ENCODE data around the gene IL32. TPM values are rescaled to one million over a fixed set of nuclear protein-coding genes. Genes with fewer than 3 reads are reported as not detected.

Gene IL32, protein sequence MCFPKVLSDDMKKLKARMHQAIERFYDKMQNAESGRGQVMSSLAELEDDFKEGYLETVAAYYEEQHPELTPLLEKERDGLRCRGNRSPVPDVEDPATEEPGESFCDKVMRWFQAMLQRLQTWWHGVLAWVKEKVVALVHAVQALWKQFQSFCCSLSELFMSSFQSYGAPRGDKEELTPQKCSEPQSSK
- polyA plus RNA-seq (2013, experiment 1 of 2): 7.4 TPM
- polyA plus RNA-seq (2013, experiment 2 of 2): 6.8 TPM

DNA sequence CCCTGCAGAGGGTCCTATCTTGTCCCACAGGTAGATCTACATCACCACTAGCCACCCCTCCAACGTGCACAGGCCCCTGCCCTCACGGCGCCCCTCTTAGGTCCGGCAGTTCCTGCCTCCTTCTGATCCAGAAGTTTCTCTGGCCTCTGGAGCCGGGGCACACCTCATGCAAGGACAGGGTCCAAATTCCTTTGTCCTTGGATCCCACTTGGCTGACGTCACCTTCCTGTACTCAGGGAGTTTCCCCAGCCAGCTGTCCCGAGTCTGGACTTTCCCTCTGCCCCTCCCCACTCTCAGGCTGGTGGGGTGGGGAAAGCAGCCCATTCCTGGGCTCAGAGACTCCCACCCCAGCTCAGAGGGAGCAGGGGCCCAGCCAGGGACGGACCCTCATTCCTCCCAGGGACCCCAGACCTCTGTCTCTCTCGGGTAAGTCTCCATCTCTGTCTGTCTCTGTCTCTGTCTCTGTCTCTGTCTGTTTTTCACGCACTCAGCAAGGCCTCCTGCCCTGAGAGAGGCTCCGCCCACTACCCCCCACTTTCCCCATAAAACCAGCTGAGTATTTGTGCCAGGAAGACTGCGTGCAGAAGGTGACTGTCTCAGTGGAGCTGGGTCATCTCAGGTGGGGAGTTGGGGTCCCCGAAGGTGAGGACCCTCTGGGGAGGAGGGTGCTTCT, at the start of gene IL32:
IL32 (plus strand) TSS at position 572 of the 673 bp plus-strand sequence. CDS start 172 bp downstream, outside the sequence.
- H4K8ac ChIP-seq (ENCODE audit: low read depth, low read length): no peak within 1 kb of the TSS
- no peaks in the 10 kb centered on the region for H3K79me2 ChIP-seq (ENCODE audit: control insufficient read depth, insufficient read depth, low read length)
- no peak within 1 kb of the TSS for H2BK15ac ChIP-seq (replicated peaks; ENCODE audit: low read depth)
- no peaks in the 10 kb centered on the region for H3K79me1 ChIP-seq (ENCODE audit: low read length)
- no peak within 1 kb of the TSS for H4K5ac ChIP-seq (ENCODE audit: low read length)
- no CpG with 5 or more reads among the region's 13 CpGs for WGBS (ENCODE audit: extremely low coverage, insufficient coverage, low lambda C conversion rate)
- H3K4me3 ChIP-seq (ENCODE audit: low read length): no peak within 1 kb of the TSS
- H2AK5ac ChIP-seq (ENCODE audit: low read length): no peak within 1 kb of the TSS
- no peak within 1 kb of the TSS for H3K23ac ChIP-seq (ENCODE audit: low read length)
- no peak within 1 kb of the TSS for H3K9ac ChIP-seq (ENCODE audit: low read length)
- H3K4me2 ChIP-seq (ENCODE audit: low read length): no peak within 1 kb of the TSS
- H3K36me3 ChIP-seq (ENCODE audit: control insufficient read depth, insufficient read depth, low read length): no peaks in the 10 kb centered on the region
- no peaks in the 10 kb centered on the region for H3K27me3 ChIP-seq (ENCODE audit: insufficient read depth, low read length, poor library complexity)
- H2BK5ac ChIP-seq (ENCODE audit: low read length): no peak within 1 kb of the TSS
- no peak within 1 kb of the TSS for H3K56ac ChIP-seq (ENCODE audit: low read length)
- no peaks in the 10 kb centered on the region for H3K4me1 ChIP-seq (ENCODE audit: control insufficient read depth, low read depth, low read length)
- H3K18ac ChIP-seq (ENCODE audit: low read length): no peak within 1 kb of the TSS
- H3K4ac ChIP-seq (ENCODE audit: low read depth, low read length): no peak within 1 kb of the TSS
- no peak for DNase-seq
- no peak within 1 kb of the TSS for H3K27ac ChIP-seq (ENCODE audit: low read depth, low read length)
- H2BK120ac ChIP-seq (ENCODE audit: low read depth, low read length): no peak within 1 kb of the TSS

- Histone ChIP-seq H3K56ac (ENCODE audit: low read length) (no peak overlapping the region), H3K4me1 (ENCODE audit: control insufficient read depth, low read depth, low read length) (no peaks in the 10 kb centered on the region), H2AK5ac (ENCODE audit: low read length) (no peak overlapping the region), H3K27ac (ENCODE audit: low read depth, low read length) (no peak overlapping the region), H3K23ac (ENCODE audit: low read length) (no peak overlapping the region), H3K4ac (ENCODE audit: low read depth, low read length) (no peak overlapping the region), H3K36me3 (ENCODE audit: control insufficient read depth, insufficient read depth, low read length) (peaks cover 2% of the 10 kb centered on the region), H4K5ac (ENCODE audit: low read length) (no peak overlapping the region), H3K4me3 (ENCODE audit: low read length) (no peak overlapping the region), H2BK15ac (replicated peaks; ENCODE audit: low read depth) (no peak overlapping the region), H2BK120ac (ENCODE audit: low read depth, low read length) (no peak overlapping the region), H3K27me3 (ENCODE audit: insufficient read depth, low read length, poor library complexity) (no peaks in the 10 kb centered on the region), H3K79me2 (ENCODE audit: control insufficient read depth, insufficient read depth, low read length) (peaks cover 21% of the 10 kb centered on the region), H3K9ac (ENCODE audit: low read length) (peak overlapping the region; percentile 9), H4K8ac (ENCODE audit: low read depth, low read length) (no peak overlapping the region), H3K79me1 (ENCODE audit: low read length) (peaks cover 3% of the 10 kb centered on the region), H3K18ac (ENCODE audit: low read length) (no peak overlapping the region), H2BK5ac (ENCODE audit: low read length) (no peak overlapping the region), H3K4me2 (ENCODE audit: low read length) (no peak overlapping the region)
- DNase-seq: no peak
- no CpG with 5 or more reads among the region's 13 CpGs for WGBS (ENCODE audit: extremely low coverage, insufficient coverage, low lambda C conversion rate)
These were observed 49.4 kb upstream of the IL32 start for GRCh38 chr16:3015865-3016521.

DNA sequence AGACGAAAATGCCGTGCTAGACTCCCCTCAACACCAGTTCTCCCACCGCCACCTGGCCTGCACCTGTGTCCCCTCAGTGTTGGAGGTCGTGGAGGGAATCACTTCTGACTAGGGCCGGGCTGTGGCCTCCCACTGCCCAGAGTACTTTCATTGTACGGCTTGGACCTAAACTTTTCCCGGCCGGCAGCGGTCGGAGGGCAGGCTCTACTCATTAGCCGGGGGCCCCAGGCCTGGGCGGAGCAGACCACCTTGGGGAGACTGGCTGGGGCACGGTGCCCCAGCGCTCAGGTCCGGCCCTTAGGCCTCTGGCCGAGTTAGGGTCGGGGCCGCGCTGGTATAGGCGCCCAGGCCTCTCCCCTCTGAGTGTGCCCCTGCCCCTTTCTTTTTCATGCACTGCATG, 48.1 kb upstream of the IL32 start:
- DNase-seq: no peak
- peaks cover 21% of the 10 kb centered on the region for H3K79me2 ChIP-seq (ENCODE audit: control insufficient read depth, insufficient read depth, low read length)
- H2BK5ac ChIP-seq (ENCODE audit: low read length): peak overlapping the region; percentile 76
- H3K4me1 ChIP-seq (ENCODE audit: control insufficient read depth, low read depth, low read length): peaks cover 3% of the 10 kb centered on the region
- no peaks in the 10 kb centered on the region for H3K27me3 ChIP-seq (ENCODE audit: insufficient read depth, low read length, poor library complexity)
- peak overlapping the region; percentile 98 for H3K9ac ChIP-seq (ENCODE audit: low read length)
- peak overlapping the region; percentile 94 for H3K4me2 ChIP-seq (ENCODE audit: low read length)
- no peak overlapping the region for H4K5ac ChIP-seq (ENCODE audit: low read length)
- no peak overlapping the region for H2BK15ac ChIP-seq (replicated peaks; ENCODE audit: low read depth)
- no peak overlapping the region for H2BK120ac ChIP-seq (ENCODE audit: low read depth, low read length)
- no CpG with 5 or more reads among the region's 20 CpGs for WGBS (ENCODE audit: extremely low coverage, insufficient coverage, low lambda C conversion rate)
- peak overlapping the region; percentile 29 for H3K23ac ChIP-seq (ENCODE audit: low read length)
- H3K79me1 ChIP-seq (ENCODE audit: low read length): peaks cover 3% of the 10 kb centered on the region
- peak overlapping the region; percentile 93 for H3K4ac ChIP-seq (ENCODE audit: low read depth, low read length)
- peaks cover 2% of the 10 kb centered on the region for H3K36me3 ChIP-seq (ENCODE audit: control insufficient read depth, insufficient read depth, low read length)
- peak overlapping the region; percentile 69 for H2AK5ac ChIP-seq (ENCODE audit: low read length)
- no peak overlapping the region for H4K8ac ChIP-seq (ENCODE audit: low read depth, low read length)
- H3K4me3 ChIP-seq (ENCODE audit: low read length): peak overlapping the region; percentile 89
- peak overlapping the region; percentile 70 for H3K18ac ChIP-seq (ENCODE audit: low read length)
- peak overlapping the region; percentile 97 for H3K56ac ChIP-seq (ENCODE audit: low read length)
- H3K27ac ChIP-seq (ENCODE audit: low read depth, low read length): peak overlapping the region; percentile 60

DNA sequence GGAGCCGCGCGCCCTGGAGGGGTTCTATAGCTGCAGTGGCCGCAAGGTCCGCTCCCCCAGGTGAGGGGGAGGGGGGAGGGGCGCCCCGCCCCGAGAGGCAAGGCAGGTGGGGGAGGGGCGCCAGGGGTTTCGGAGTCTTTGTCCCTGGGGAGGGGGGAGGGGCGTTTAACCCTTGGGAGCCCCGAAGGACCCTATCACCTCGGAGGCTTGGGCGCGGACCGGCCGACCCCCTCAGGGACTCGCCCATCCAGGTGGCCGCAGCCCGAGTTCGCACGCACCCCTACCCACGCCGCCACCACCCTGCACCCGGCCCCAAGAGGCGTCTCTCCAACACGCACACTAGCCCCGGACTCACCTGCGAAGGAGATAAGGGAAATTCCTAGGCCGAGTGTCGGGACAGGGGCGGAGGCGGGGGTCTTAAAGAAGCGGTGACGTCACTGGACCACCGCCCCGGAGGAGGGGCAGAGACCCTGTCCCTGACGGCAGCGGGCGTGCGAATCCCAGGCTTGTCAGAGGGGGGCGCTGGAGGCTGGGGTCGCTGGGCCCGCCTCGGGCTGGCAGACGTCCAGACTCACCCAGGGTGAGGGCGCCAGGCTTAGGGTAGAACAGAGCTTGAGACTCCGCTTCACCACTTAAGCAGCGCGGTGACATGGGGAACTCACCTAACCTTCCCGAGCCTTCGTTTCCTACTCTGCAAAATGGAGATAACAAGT, 47.5 kb upstream of the IL32 start, which contains the start of gene CLDN6:
CLDN6 (minus strand) TSS at position 390 of the 713 bp plus-strand sequence. CDS start 2,162 bp downstream, outside the sequence.
- H3K4ac ChIP-seq (ENCODE audit: low read depth, low read length): peak within 1 kb of the TSS; percentile 93
- peaks cover 21% of the 10 kb centered on the region for H3K79me2 ChIP-seq (ENCODE audit: control insufficient read depth, insufficient read depth, low read length)
- H4K5ac ChIP-seq (ENCODE audit: low read length): no peak within 1 kb of the TSS
- H3K23ac ChIP-seq (ENCODE audit: low read length): peak within 1 kb of the TSS; percentile 29
- peak within 1 kb of the TSS; percentile 97 for H3K56ac ChIP-seq (ENCODE audit: low read length)
- peak within 1 kb of the TSS; percentile 92 for H3K18ac ChIP-seq (ENCODE audit: low read length)
- peaks cover 6% of the 10 kb centered on the region for H3K79me1 ChIP-seq (ENCODE audit: low read length)
- DNase-seq: peak; percentile 98
- no peak within 1 kb of the TSS for H2BK120ac ChIP-seq (ENCODE audit: low read depth, low read length)
- WGBS (ENCODE audit: extremely low coverage, insufficient coverage, low lambda C conversion rate): no CpG with 5 or more reads among the region's 52 CpGs
- H3K27ac ChIP-seq (ENCODE audit: low read depth, low read length): peak within 1 kb of the TSS; percentile 81
- H2BK15ac ChIP-seq (replicated peaks; ENCODE audit: low read depth): no peak within 1 kb of the TSS
- no peaks in the 10 kb centered on the region for H3K27me3 ChIP-seq (ENCODE audit: insufficient read depth, low read length, poor library complexity)
- peak within 1 kb of the TSS; percentile 89 for H3K4me3 ChIP-seq (ENCODE audit: low read length)
- peak within 1 kb of the TSS; percentile 69 for H2AK5ac ChIP-seq (ENCODE audit: low read length)
- H4K8ac ChIP-seq (ENCODE audit: low read depth, low read length): no peak within 1 kb of the TSS
- peak within 1 kb of the TSS; percentile 84 for H2BK5ac ChIP-seq (ENCODE audit: low read length)
- H3K9ac ChIP-seq (ENCODE audit: low read length): peak within 1 kb of the TSS; percentile 98
- H3K4me1 ChIP-seq (ENCODE audit: control insufficient read depth, low read depth, low read length): peaks cover 9% of the 10 kb centered on the region
- peak within 1 kb of the TSS; percentile 94 for H3K4me2 ChIP-seq (ENCODE audit: low read length)
- H3K36me3 ChIP-seq (ENCODE audit: control insufficient read depth, insufficient read depth, low read length): peaks cover 2% of the 10 kb centered on the region

DNA sequence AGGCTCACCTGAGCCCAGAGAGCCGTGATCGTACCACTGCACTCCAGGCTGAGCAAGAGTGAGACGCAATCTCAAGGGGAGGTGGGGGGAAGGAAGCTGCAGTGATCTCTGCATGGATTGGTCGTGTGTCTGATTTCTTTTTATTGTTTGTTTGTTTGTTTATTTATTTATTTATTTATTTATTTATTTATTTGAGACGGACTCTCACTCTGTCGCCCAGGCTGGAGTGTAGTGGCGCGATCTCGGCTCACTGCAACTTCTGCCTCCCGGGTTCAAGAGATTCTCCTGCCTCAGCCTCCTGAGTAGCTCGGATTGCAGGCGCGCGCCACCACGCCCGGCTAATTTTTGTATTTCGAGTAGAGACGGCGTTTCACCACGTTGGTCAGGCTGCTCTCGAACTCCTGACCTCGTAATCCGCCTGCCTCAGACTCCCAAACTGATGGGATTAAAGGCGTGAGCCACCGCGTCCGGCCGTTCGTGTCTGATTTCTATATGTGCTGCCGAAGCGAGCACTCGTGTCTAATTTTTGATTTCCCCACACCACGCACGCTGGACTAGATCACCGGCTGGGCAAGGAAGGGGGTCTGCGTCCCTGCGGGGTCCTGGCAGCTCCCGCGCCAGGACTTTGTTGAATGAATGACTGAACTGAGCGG, 45.7 kb upstream of the IL32 start:
- no CpG with 5 or more reads among the region's 40 CpGs for WGBS (ENCODE audit: extremely low coverage, insufficient coverage, low lambda C conversion rate)
- DNase-seq: no peak
- H3K27me3 ChIP-seq (ENCODE audit: insufficient read depth, low read length, poor library complexity): no peaks in the 10 kb centered on the region
- no peak overlapping the region for H3K23ac ChIP-seq (ENCODE audit: low read length)
- H3K4ac ChIP-seq (ENCODE audit: low read depth, low read length): no peak overlapping the region
- H4K8ac ChIP-seq (ENCODE audit: low read depth, low read length): no peak overlapping the region
- H3K79me2 ChIP-seq (ENCODE audit: control insufficient read depth, insufficient read depth, low read length): peaks cover 21% of the 10 kb centered on the region
- H3K4me2 ChIP-seq (ENCODE audit: low read length): peak overlapping the region; percentile 83
- H3K27ac ChIP-seq (ENCODE audit: low read depth, low read length): no peak overlapping the region
- H2BK120ac ChIP-seq (ENCODE audit: low read depth, low read length): no peak overlapping the region
- H3K4me1 ChIP-seq (ENCODE audit: control insufficient read depth, low read depth, low read length): peaks cover 12% of the 10 kb centered on the region
- no peak overlapping the region for H2AK5ac ChIP-seq (ENCODE audit: low read length)
- H3K36me3 ChIP-seq (ENCODE audit: control insufficient read depth, insufficient read depth, low read length): peaks cover 2% of the 10 kb centered on the region
- H2BK5ac ChIP-seq (ENCODE audit: low read length): peak overlapping the region; percentile 23
- peak overlapping the region; percentile 85 for H3K56ac ChIP-seq (ENCODE audit: low read length)
- peaks cover 8% of the 10 kb centered on the region for H3K79me1 ChIP-seq (ENCODE audit: low read length)
- no peak overlapping the region for H4K5ac ChIP-seq (ENCODE audit: low read length)
- no peak overlapping the region for H3K4me3 ChIP-seq (ENCODE audit: low read length)
- no peak overlapping the region for H2BK15ac ChIP-seq (replicated peaks; ENCODE audit: low read depth)
- H3K18ac ChIP-seq (ENCODE audit: low read length): no peak overlapping the region
- peak overlapping the region; percentile 69 for H3K9ac ChIP-seq (ENCODE audit: low read length)

Measured in mesendoderm (in vitro differentiated cells).